Mucosa of descending colon (tissue), 3 donors: ENCODE measurements around the gene PLSCR4. TPM values are rescaled to one million over a fixed set of nuclear protein-coding genes. Genes with fewer than 3 reads are reported as not detected.

ENCODE experiments used
- ATAC-seq: fragments of 200-7000 bp; cut with Tn5 transposase; one replicate; pipeline ENCODE4 v1.9.1; 2020; ENCODE audit warnings: mild to moderate bottlenecking, moderate library complexity
- DNase-seq, 3 donors: peaks; one replicate each; pipeline ENCODE4 v3.0.0-alpha.2; 2020
- H3K36me3 ChIP-seq: fragments of 200-600 bp; one replicate; pipeline ENCODE4 v1.8.0; 2021; ENCODE audit warnings: low read depth, mild to moderate bottlenecking
- H3K4me1 ChIP-seq: fragments of 200-600 bp; one replicate; pipeline ENCODE4 v1.8.0; 2021; ENCODE audit warnings: low read depth, mild to moderate bottlenecking
- H3K4me3 ChIP-seq: fragments of 200-600 bp; one replicate; pipeline ENCODE4 v1.8.0; 2021; ENCODE audit warnings: mild to moderate bottlenecking
- H3K9me3 ChIP-seq: fragments of 200-600 bp; one replicate; pipeline ENCODE4 v1.8.0; 2021; ENCODE audit warnings: mild to moderate bottlenecking
- intact Hi-C, 2 donors: fragments of 100-400 bp; cut with DNase I in 1 of 2; cut with micrococcal nuclease in 1 of 2; formaldehyde crosslinking; loops; one replicate each; pipeline versions ENCODE4 v1.11.0 to v1.11.1; 2022; cut with DNase I, micrococcal nuclease
- total RNA-seq, 3 donors: library from RNA; stranded (reverse); fragmentation: NEBNext Ultra II Directional in 2 of 3; extraction: Animal tissue kit (Norgen Biotek cat#: 25700) in 2 of 3; gene quantifications; one replicate each; pipeline versions ENCODE4 v1.2.1 to v1.2.4, GENCODE V29; 2021 to 2023
- TF ChIP-seq, protein P1 (sequence below): fragments of 200-600 bp; IDR thresholded peaks from one replicate; pipeline ENCODE4 v1.8.0; 2022; ENCODE audit warnings: antibody characterized with exemption, mild to moderate bottlenecking
- donor health status: DM: no; HTN: no; CAD: no; lungs with moderate emphysema.
- donor health status: DM: no; HTN: no; CAD: no.
- donor health status: DM: no; HTN: yes; CAD: no.

The PLSCR4 gene
- total RNA-seq, 3 donors from 2014 or later = 45.3 to 72.7 (median 64.0) TPM

DNA sequence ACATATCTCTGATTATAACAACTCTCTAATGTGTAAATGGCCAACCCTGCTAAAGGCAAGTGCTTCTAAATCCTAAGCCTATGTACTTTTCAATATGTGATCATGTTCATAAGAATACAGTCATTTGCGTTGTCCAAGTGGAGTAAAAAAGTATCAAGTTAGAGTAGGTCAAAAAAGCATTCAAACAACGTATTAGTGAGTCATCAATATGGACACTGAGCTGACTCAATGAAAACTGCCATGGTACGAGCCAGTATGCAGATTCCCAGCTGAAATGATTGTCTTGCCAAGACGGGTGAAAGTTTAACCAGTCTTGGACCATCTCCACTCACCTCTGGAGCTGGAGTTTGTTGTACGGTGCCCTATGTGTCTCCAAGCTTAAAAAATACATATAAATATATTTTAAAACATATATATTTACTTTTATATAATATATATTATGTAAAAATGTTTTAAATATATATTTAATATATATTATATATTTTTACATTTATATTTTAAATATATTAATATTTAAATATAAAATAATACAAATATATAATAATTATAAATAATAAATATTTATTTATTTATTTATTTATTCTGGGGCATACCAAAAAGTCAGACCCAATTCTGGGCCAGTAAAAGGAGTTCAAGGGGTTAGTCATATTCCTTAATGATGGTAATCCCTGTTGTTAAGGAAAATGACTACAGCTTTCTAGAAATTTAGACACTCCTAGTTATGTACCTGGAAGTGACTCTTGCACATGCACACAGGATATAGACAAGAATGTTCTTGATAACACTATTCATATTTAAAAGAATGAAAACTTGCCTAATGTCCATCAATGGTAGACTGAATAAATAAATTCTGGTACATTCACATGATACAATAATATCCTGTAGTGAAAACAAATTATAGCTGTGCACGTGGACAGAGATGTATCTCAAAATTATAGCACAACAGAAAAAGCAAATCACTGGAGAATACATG, 27.2 kb downstream of the PLSCR4 start:
- peak; percentile 63 for ATAC-seq
- intact Hi-C loops = no loop called here
- H3K36me3 ChIP-seq = no peaks in the 10 kb centered on the region
- peaks cover 25% of the 10 kb centered on the region for H3K4me1 ChIP-seq
- DNase-seq = peak in 1 of 3 donors; percentile 55
- H3K4me3 ChIP-seq = no peak overlapping the region
- TF ChIP-seq, protein P1, sequence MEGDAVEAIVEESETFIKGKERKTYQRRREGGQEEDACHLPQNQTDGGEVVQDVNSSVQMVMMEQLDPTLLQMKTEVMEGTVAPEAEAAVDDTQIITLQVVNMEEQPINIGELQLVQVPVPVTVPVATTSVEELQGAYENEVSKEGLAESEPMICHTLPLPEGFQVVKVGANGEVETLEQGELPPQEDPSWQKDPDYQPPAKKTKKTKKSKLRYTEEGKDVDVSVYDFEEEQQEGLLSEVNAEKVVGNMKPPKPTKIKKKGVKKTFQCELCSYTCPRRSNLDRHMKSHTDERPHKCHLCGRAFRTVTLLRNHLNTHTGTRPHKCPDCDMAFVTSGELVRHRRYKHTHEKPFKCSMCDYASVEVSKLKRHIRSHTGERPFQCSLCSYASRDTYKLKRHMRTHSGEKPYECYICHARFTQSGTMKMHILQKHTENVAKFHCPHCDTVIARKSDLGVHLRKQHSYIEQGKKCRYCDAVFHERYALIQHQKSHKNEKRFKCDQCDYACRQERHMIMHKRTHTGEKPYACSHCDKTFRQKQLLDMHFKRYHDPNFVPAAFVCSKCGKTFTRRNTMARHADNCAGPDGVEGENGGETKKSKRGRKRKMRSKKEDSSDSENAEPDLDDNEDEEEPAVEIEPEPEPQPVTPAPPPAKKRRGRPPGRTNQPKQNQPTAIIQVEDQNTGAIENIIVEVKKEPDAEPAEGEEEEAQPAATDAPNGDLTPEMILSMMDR = no peak
- H3K9me3 ChIP-seq = no peaks in the 10 kb centered on the region

DNA sequence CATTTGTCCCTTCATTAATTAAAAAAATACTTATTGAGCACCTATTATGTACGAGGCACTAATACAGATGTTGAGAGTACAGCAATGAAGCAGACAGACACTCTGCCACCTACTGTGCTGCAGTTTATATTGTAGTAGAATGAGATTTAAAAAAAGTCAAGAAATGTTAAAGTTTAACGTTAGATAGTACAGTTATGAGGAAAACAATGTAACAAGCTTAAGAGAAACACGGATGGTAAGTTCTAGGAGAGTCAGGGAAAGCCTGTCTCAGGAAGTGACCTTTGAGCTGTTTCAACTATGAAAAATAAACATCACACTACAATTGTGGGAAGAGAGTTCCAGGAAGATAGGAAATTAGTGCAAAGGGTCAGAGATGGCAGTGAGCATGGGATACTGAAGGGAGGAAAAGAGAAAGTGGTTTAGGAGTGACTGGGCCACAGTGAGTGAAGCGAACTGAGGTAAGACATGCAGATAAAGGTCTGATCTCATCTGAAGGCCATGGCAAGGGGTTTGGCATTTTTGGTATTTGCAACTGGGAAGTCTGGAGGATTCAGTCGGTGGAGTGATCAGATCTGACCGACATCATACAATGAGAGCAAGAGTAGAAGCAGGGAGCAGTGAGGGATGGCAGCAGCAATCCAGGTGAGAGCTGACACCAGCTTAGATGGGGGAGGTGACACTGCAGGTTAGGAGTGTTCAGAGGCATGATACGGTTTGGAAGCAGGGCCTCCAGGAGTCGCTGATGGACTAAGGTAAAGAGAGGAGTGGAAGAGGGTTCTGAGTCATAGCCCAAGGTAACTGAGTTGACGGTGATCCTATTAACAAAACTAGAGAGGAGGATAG, 28.5 kb downstream of the PLSCR4 start:
- H3K4me3 ChIP-seq = no peak overlapping the region
- TF ChIP-seq, protein P1 = no peak
- peaks cover 25% of the 10 kb centered on the region for H3K4me1 ChIP-seq
- peak; percentile 93 for ATAC-seq
- intact Hi-C loops = no loop called here
- DNase-seq = peak in 2 of 3 donors; percentile 65 to 71
- H3K9me3 ChIP-seq = no peaks in the 10 kb centered on the region
- H3K36me3 ChIP-seq = no peaks in the 10 kb centered on the region

DNA sequence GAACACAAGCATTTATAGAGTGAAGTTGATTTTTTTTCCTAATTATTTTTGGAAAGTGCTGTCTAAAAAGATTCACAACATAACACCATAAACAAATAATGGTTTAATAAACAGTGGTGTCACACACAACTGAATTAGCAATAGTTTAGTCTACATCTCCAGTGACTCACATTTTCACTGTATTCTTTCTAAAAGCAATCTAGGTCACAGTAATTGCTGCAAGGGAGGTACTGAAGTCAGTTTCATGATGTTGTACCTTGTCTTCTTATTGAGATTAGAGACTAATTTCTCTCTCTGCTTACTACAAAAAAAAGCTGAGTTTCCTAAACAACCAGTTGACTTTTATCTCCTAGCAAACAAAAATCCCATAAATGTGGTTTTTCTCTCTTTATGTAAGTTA, 29.6 kb downstream of the PLSCR4 start:
- ATAC-seq (no peak), DNase-seq (no peak)
- Histone ChIP-seq H3K4me1 (peaks cover 25% of the 10 kb centered on the region), H3K4me3 (no peak overlapping the region), H3K36me3 (no peaks in the 10 kb centered on the region), H3K9me3 (no peaks in the 10 kb centered on the region)
- intact Hi-C loops = no loop called here
- TF ChIP-seq, protein P1 = no peak

DNA sequence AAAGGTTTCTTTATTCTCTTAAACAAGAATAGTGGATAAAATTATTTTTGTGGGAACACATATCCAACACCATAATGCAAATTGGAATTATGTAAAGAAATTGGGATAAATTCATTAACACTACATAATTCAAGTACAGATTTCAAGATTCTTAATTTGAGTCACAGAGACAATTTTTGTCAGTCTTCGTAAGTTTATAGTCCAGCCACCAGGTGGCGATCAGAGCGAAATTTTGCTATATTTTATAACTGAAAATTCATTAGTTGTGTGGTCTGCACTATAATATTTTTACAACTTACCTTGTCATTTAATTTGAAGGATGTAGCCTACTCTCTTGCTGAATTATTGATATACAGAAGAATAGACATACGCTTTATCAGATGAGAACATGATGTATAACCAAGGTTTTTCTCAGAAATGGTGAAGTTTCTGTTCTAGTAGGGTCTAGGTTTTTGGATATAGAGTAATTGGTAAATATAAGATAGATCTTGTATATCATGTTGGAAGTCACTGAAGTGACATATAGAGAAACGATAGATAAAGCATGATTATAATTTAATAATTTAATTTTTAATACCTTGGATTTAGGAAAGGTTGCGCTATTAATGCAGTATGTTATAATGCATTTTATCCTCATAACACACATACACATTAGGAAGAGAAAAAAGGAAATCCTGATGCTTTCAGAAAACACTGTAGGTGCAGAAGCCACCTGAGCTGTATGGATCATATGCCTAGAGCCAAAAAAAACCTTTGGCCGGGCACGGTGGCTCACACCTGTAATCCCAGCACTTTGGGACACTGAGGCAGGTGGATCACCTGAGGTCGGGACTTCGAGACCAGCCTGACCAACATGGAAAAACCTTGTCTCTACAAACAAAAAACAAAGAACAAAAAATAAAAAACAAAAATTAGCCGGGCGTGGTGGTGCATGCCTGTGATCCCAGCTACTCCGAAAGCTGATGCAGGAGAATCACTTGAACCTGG, 31.7 kb downstream of the PLSCR4 start:
- Histone ChIP-seq H3K36me3 (no peaks in the 10 kb centered on the region), H3K4me1 (peaks cover 25% of the 10 kb centered on the region), H3K9me3 (no peaks in the 10 kb centered on the region), H3K4me3 (no peak overlapping the region)
- no peak for ATAC-seq
- intact Hi-C loops = loop anchor here (2.0 to 10.0 kb wide), 3 partner anchors 108 to 356 kb away; no protein-coding TSS in a partner anchor
- DNase-seq = peak in 2 of 3 donors; percentile 33 to 61
- TF ChIP-seq, protein P1 = peak; percentile 23
